ENCODE measurements around the gene ZNF277. TPM values are rescaled to one million over a fixed set of nuclear protein-coding genes. Genes with fewer than 3 reads are reported as not detected.

The ZNF277 gene
- total RNA-seq, 1 experiment from 2014 or later, result 21.3 TPM

DNA sequence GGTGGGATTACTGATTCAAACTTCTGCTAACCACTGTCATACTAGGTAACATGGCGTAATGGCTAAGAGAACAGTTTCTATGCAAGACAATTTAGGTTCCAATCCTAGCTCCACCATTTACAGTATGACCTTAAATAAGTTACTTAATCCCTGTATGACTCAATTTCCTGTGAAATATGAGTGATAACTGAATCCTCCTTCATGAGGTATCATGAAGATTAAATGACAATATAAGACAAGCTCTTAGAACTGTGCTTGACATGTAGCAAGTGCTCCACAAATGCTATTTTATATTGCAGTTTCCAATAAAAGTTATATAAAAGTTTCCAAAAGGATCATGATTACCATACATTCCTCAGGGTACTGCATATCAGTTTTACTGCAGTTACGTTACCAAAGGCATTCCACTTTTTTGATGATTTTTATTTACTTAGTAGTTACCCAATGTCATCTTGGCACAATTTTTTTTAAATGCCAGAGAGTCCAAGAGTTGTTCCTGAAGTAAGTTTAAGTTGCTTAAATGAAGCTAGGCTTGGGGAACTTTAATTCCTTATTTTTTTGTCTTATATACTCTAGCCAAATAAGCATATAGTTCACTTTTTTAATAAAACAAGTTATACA, 7.3 kb upstream of the ZNF277 start (continued):
- TF ChIP-seq POLR2AphosphoS5 (IDR thresholded peaks at IDR 0.05; ENCODE audit: low read depth, low read length) (no peak), EZH2 (IDR thresholded peaks at IDR 0.05) (no peak), FOSL1 (IDR thresholded peaks at IDR 0.05; ENCODE audit: low read depth) (no peak)
- TF ChIP-seq, protein P1, sequence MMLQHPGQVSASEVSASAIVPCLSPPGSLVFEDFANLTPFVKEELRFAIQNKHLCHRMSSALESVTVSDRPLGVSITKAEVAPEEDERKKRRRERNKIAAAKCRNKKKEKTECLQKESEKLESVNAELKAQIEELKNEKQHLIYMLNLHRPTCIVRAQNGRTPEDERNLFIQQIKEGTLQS (IDR thresholded peaks at IDR 0.05), result no peak

DNA sequence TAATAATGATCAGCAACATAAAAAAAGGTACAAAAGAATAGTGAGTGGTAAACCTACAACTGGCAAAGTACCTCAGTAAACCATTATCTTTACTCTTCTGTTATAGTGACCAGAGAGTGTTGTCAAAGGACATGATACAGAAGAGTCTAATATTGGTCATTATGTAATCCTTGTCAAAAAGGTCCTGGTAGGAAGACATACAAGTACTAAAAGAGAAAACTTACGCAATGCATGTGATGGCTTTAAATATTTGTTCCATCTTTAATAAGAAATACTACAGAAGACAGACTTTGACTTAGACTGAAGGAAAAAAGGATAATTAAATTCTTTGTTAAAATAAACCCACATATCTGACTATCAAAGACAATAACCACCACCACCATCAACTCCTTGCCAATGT, 6.8 kb upstream of the ZNF277 start:
- RAD21 ChIA-PET (ENCODE audit: low non-redundant PET in 1 of 2, low total read pairs in 2 of 2, uncharacterized antibody in 2 of 2, unreplicated experiment in 2 of 2), result no interaction called here
- Histone ChIP-seq H3K79me2 (ENCODE audit: insufficient read depth, low read length) (no peaks in the 10 kb centered on the region), H3K36me3 (ENCODE audit: control insufficient read depth in 1 of 2, insufficient read depth in 2 of 2, low read length in 2 of 2) (no peaks in the 10 kb centered on the region), H3K9ac (ENCODE audit: low read length) (no peak overlapping the region), H2AFZ (ENCODE audit: low read depth, low read length, poor library complexity, severe bottlenecking) (no peak overlapping the region), H3K27me3 (ENCODE audit: insufficient read depth, low read length) (peaks cover 13% of the 10 kb centered on the region), H3K9me2 (ENCODE audit: insufficient read depth) (no peaks in the 10 kb centered on the region), H3K9me3 (ENCODE audit: control insufficient read depth in 1 of 2, insufficient read depth in 1 of 2, low read depth in 1 of 2, low read length in 2 of 2) (no peaks in the 10 kb centered on the region), H3K4me1 (ENCODE audit: control insufficient read depth in 1 of 2, insufficient read depth in 2 of 2, low read length in 2 of 2) (peaks cover 0 to 7% of the 10 kb centered on the region in 2 experiments; a peak in 2 of 4 replicates), H3K4me2 (ENCODE audit: low read length) (no peak overlapping the region), H3K27ac (ENCODE audit: low read depth, low read length) (no peak overlapping the region), H3K4me3 (replicated peaks in 1 of 2; ENCODE audit: low read depth in 1 of 2, low read length in 2 of 2) (no peak overlapping the region), H4K20me1 (ENCODE audit: insufficient read depth) (no peaks in the 10 kb centered on the region)
- ATAC-seq, result no peak
- CTCF ChIA-PET, result no interaction called here
- no peak for DNase-seq (ENCODE audit: low read depth, low spot score)
- intact Hi-C loops (cut with micrococcal nuclease), result loop anchor here (10.0 kb wide), 1 partner anchor 215 kb away; no protein-coding TSS in a partner anchor
- no TSS peak for BruUV-seq (replicated peaks)
- POLR2A ChIA-PET, result no interaction called here
- TF ChIP-seq CEBPB (IDR thresholded peaks at IDR 0.05; ENCODE audit: low read depth) (no peak), YY1 (IDR thresholded peaks at IDR 0.05; ENCODE audit: extremely low read depth, insufficient replicate concordance, low read depth, low read length) (no peak), RAD21 (IDR thresholded peaks at IDR 0.05; ENCODE audit: low read depth) (no peak), CBX3 (IDR thresholded peaks at IDR 0.05; ENCODE audit: low read depth) (no peak), ZFX (IDR thresholded peaks at IDR 0.05) (no peak), EGR1 (IDR thresholded peaks at IDR 0.05; ENCODE audit: low read depth) (no peak), SIN3A (IDR thresholded peaks at IDR 0.05; ENCODE audit: low read depth) (no peak), TCF7L2 (IDR thresholded peaks at IDR 0.05; ENCODE audit: borderline replicate concordance, extremely low read depth, insufficient read depth, insufficient read length) (no peak), ELF1 (IDR thresholded peaks at IDR 0.05; ENCODE audit: borderline replicate concordance, low read depth) (no peak), JUND (IDR thresholded peaks at IDR 0.05) (no peak), SRF (IDR thresholded peaks at IDR 0.05; ENCODE audit: low read depth) (no peak), SP1 (IDR thresholded peaks at IDR 0.05; ENCODE audit: low read depth) (no peak), EZH2 (IDR thresholded peaks at IDR 0.05) (no peak), POLR2A (IDR thresholded peaks at IDR 0.05; ENCODE audit: borderline replicate concordance, extremely low read depth, insufficient read depth, insufficient read length) (no peak)
- TF ChIP-seq, protein P2, sequence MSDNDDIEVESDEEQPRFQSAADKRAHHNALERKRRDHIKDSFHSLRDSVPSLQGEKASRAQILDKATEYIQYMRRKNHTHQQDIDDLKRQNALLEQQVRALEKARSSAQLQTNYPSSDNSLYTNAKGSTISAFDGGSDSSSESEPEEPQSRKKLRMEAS (IDR thresholded peaks at IDR 0.05), result no peak
- TF ChIP-seq, protein P1 (IDR thresholded peaks at IDR 0.05), result no peak
- TF ChIP-seq, protein P3, sequence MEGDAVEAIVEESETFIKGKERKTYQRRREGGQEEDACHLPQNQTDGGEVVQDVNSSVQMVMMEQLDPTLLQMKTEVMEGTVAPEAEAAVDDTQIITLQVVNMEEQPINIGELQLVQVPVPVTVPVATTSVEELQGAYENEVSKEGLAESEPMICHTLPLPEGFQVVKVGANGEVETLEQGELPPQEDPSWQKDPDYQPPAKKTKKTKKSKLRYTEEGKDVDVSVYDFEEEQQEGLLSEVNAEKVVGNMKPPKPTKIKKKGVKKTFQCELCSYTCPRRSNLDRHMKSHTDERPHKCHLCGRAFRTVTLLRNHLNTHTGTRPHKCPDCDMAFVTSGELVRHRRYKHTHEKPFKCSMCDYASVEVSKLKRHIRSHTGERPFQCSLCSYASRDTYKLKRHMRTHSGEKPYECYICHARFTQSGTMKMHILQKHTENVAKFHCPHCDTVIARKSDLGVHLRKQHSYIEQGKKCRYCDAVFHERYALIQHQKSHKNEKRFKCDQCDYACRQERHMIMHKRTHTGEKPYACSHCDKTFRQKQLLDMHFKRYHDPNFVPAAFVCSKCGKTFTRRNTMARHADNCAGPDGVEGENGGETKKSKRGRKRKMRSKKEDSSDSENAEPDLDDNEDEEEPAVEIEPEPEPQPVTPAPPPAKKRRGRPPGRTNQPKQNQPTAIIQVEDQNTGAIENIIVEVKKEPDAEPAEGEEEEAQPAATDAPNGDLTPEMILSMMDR (IDR thresholded peaks at IDR 0.05 in 2 of 3, conservative IDR thresholded peaks at IDR 0.05 in 1 of 3; ENCODE audit: borderline replicate concordance in 1 of 3, insufficient read depth in 1 of 3, low read depth in 2 of 3, low read length in 2 of 3), result no peak

Data from HCT116 (cell line).